Measurements from ENCODE around the gene CXCL12.

Gene CXCL12

GRCh38 chr10:44425466-44425865 lies 40.6 kb upstream of the CXCL12 start:
- DNase-seq (ENCODE audit: low spot score) (no peak), ATAC-seq (ENCODE audit: low read depth) (no peak)
- no peak for TF ChIP-seq CTCF (IDR thresholded peaks at IDR 0.05; ENCODE audit: poor library complexity, severe bottlenecking)

GRCh38 chr10:44424957-44425356 lies 40.1 kb upstream of the CXCL12 start:
- H3K27me3 ChIP-seq (ENCODE audit: insufficient read depth, poor library complexity, severe bottlenecking) = no peaks in the 10 kb centered on the region
- no peak for TF ChIP-seq CTCF (IDR thresholded peaks at IDR 0.05; ENCODE audit: poor library complexity, severe bottlenecking)
- H3K36me3 ChIP-seq (ENCODE audit: low read depth) = no peaks in the 10 kb centered on the region
- DNase-seq (ENCODE audit: low spot score) (no peak), ATAC-seq (ENCODE audit: low read depth) (no peak)
- no peaks in the 10 kb centered on the region for H3K4me1 ChIP-seq (ENCODE audit: insufficient read depth, poor library complexity, severe bottlenecking)
- no peaks in the 10 kb centered on the region for H3K9me3 ChIP-seq (ENCODE audit: severe bottlenecking)
- no peak overlapping the region for H3K4me3 ChIP-seq (ENCODE audit: severe bottlenecking)
- no peak overlapping the region for H3K27ac ChIP-seq (ENCODE audit: poor library complexity, severe bottlenecking)

More at GRCh38 chr10:44425466-44425865, 40.6 kb upstream of the CXCL12 start:
- Histone ChIP-seq H3K27me3 (ENCODE audit: insufficient read depth, poor library complexity, severe bottlenecking) (no peaks in the 10 kb centered on the region), H3K27ac (ENCODE audit: poor library complexity, severe bottlenecking) (no peak overlapping the region), H3K4me3 (ENCODE audit: severe bottlenecking) (no peak overlapping the region), H3K9me3 (ENCODE audit: severe bottlenecking) (no peaks in the 10 kb centered on the region), H3K4me1 (ENCODE audit: insufficient read depth, poor library complexity, severe bottlenecking) (no peaks in the 10 kb centered on the region), H3K36me3 (ENCODE audit: low read depth) (no peaks in the 10 kb centered on the region)

GRCh38 chr10:44424298-44424697 lies 39.4 kb upstream of the CXCL12 start:
- Histone ChIP-seq H3K27ac (ENCODE audit: poor library complexity, severe bottlenecking) (no peak overlapping the region), H3K4me3 (ENCODE audit: severe bottlenecking) (no peak overlapping the region), H3K27me3 (ENCODE audit: insufficient read depth, poor library complexity, severe bottlenecking) (no peaks in the 10 kb centered on the region), H3K36me3 (ENCODE audit: low read depth) (no peaks in the 10 kb centered on the region), H3K4me1 (ENCODE audit: insufficient read depth, poor library complexity, severe bottlenecking) (no peaks in the 10 kb centered on the region), H3K9me3 (ENCODE audit: severe bottlenecking) (no peaks in the 10 kb centered on the region)
- no peak for TF ChIP-seq CTCF (IDR thresholded peaks at IDR 0.05; ENCODE audit: poor library complexity, severe bottlenecking)
- DNase-seq (ENCODE audit: low spot score) (no peak), ATAC-seq (ENCODE audit: low read depth) (no peak)

- Histone ChIP-seq H3K27me3 (ENCODE audit: insufficient read depth, poor library complexity, severe bottlenecking) (no peaks in the 10 kb centered on the region), H3K36me3 (ENCODE audit: low read depth) (no peaks in the 10 kb centered on the region), H3K27ac (ENCODE audit: poor library complexity, severe bottlenecking) (no peak overlapping the region), H3K4me1 (ENCODE audit: insufficient read depth, poor library complexity, severe bottlenecking) (no peaks in the 10 kb centered on the region), H3K9me3 (ENCODE audit: severe bottlenecking) (no peaks in the 10 kb centered on the region), H3K4me3 (ENCODE audit: severe bottlenecking) (no peak overlapping the region)
- TF ChIP-seq CTCF (IDR thresholded peaks at IDR 0.05; ENCODE audit: poor library complexity, severe bottlenecking) = no peak
- DNase-seq (ENCODE audit: low spot score) = no peak
- ATAC-seq (ENCODE audit: low read depth) = no peak
These were observed 37.7 kb upstream of the CXCL12 start for GRCh38 chr10:44422570-44423101.

GRCh38 chr10:44422153-44422552 lies 37.3 kb upstream of the CXCL12 start:
- no peak for ATAC-seq (ENCODE audit: low read depth)
- H3K9me3 ChIP-seq (ENCODE audit: severe bottlenecking) = no peaks in the 10 kb centered on the region
- TF ChIP-seq CTCF (IDR thresholded peaks at IDR 0.05; ENCODE audit: poor library complexity, severe bottlenecking) = no peak
- no peaks in the 10 kb centered on the region for H3K36me3 ChIP-seq (ENCODE audit: low read depth)
- no peaks in the 10 kb centered on the region for H3K27me3 ChIP-seq (ENCODE audit: insufficient read depth, poor library complexity, severe bottlenecking)
- no peak overlapping the region for H3K4me3 ChIP-seq (ENCODE audit: severe bottlenecking)
- H3K27ac ChIP-seq (ENCODE audit: poor library complexity, severe bottlenecking) = no peak overlapping the region
- H3K4me1 ChIP-seq (ENCODE audit: insufficient read depth, poor library complexity, severe bottlenecking) = no peaks in the 10 kb centered on the region
- no peak for DNase-seq (ENCODE audit: low spot score)
